Activated T-cell treated with anti-CD3 and anti-CD28 coated beads, Interleukin-2, amount 50 U/mL, for 1 hour (primary cell): Measurements from ENCODE around the gene ITPRIPL1.
A peak's percentile ranks its signal among the peaks of the same experiment; 100 is the strongest.
"Not testable (repeated sequence)": the region's sequence is repeated elsewhere in the genome, so short reads cannot be mapped to it uniquely, and the experiment has no call there.

Experiments used
- DNase-seq: peaks from one replicate; pipeline ENCODE4 v3.0.0-alpha.2; 2020

The ITPRIPL1 gene, protein sequence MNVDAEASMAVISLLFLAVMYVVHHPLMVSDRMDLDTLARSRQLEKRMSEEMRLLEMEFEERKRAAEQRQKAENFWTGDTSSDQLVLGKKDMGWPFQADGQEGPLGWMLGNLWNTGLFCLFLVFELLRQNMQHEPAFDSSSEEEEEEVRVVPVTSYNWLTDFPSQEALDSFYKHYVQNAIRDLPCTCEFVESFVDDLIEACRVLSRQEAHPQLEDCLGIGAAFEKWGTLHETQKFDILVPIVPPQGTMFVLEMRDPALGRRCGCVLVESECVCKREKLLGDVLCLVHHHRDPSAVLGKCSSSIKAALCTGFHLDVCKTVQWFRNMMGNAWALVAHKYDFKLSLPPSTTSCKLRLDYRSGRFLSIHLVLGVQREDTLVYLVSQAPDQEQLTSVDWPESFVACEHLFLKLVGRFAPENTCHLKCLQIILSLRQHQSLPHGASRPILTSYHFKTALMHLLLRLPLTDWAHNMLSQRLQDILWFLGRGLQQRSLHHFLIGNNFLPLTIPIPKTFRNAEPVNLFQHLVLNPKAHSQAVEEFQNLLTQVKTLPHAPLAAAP

DNA sequence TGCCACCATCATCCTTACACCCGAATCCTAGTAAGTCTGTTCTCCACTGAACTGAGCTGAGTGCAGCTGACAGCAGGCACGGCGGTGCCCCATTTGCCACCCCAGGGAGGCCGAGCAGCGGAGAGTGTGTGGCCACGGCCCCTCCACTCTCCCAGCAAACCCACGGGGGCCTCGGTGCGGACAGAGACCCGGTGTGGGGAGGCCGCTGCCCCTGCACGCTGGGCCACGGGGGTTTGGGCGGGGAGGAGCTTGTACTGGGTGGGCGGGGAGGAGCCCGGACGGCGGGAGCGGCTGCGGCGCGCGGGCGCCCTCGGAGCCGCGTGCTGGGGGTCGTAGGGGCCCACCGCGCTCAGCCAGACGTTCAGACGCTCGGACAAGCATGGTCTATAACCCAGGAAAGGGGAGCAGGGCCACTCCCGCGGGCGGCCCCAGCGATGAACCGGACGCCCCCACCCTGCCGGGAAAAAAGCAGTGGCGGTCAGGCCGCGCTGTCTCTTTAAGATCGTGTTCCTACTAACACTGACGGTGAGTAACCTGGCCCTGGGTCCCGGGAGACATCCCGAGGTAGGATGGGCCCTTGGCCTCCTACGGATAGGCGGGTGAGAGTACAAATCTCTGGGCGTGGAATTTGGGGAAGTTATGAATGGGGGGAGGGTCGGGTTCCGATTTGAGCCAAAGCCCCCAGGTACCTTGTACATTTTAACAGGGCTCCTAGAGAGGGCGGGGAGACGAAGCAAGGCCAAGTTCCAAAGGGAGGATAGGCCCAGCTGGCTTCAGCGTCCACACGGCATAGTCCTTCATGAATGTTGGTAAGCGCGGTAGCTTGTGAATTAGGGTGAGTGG, at the start of gene ITPRIPL1:
Gene ITPRIPL1, plus strand, starts transcription at position 277 of the 843 bp plus-strand sequence. Its CDS starts 523 bp downstream, at position 800.
- DNase-seq = peak; percentile 48

GRCh38 chr2:96276787-96277499, 48.2 kb upstream of the ITPRIPL1 start:
- no peak for DNase-seq

DNA sequence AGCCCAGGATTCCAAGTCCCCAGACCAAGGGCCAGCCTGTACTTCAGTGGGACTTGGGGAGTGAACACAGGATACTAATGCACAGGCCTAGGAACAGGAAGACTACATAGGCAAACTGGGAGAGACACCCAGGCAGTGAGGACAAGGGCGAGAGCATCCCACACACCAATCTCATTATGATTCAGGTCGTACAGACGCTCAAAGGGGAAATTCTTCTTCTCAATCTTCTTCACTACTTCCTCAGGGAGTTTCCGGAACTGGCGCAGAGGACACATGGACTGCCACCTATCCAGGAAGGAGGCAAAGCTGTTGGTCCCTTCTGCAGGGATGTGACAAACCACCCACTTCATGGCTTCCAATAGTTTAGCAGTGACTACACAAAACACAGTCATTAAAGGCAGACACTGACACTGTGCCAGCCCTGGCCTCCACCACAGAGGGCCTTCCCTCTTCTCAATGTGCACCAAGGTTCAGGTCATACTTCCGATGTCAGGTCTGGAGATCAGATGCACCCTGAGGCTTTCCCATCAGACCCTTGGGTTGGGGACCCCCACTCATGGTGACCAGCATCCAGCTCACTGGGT, 37.8 kb upstream of the ITPRIPL1 start:
- no peak for DNase-seq

DNA sequence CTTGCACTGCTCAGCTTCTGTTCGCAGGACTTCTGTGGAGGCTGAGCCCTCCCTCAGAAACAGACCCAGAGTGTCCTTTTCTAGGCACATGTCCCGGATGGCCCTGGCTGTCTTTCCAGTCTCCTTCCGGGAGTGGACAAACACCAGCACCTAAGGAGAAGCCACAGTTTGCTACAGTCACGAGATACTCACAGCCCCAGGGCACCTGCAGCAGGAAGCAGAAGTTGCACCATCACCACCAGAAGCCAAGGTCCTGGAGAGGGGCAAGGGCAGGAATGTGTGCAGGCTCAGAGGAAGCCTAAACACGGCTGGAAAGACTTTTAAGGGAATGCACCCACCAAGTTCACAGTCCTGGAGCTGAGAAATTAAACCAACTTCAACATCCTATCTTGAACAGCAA, 33.4 kb upstream of the ITPRIPL1 start:
- DNase-seq = no peak

DNA sequence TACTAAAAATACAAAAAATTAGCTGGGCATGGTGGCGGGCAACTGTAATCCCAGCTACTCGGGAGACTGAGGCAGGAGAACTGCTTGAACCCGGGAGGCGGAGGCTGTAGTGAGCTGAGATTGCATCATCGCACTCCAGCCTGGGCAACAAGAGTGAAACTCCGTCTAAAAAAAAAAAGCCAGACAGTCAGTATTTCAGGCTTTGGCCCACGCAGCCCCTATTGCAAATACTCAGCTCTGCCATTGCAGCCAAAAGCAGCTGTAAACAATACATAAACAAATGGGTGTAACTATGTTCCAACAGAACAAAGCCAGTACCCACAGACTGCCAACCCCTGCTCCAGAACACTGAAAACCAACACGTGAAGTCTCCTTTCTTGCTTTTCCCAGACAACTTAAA, 30.8 kb upstream of the ITPRIPL1 start:
- not testable (repeated sequence) for DNase-seq

- no peak for DNase-seq
These were observed 28.2 kb upstream of the ITPRIPL1 start for GRCh38 chr2:96296925-96297324.

DNA sequence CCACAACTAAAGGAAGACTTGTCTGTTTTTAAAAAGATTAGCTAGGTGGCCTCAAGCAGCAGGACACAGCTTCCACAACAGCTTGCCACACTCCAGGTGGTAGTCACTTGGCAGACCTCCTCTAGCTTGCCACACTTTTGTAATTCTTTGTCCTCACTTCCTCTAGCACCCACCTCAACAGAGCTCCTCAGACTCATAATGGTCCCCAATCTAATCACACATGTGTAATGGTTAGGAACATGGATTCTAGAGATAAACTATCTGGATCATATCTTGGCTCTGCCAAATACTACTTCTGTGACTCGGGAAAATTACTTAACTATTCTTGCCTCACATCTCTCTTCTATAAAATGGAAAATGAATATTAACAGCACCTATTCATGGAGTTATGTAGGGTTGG, 23.3 kb upstream of the ITPRIPL1 start:
- no peak for DNase-seq

DNA sequence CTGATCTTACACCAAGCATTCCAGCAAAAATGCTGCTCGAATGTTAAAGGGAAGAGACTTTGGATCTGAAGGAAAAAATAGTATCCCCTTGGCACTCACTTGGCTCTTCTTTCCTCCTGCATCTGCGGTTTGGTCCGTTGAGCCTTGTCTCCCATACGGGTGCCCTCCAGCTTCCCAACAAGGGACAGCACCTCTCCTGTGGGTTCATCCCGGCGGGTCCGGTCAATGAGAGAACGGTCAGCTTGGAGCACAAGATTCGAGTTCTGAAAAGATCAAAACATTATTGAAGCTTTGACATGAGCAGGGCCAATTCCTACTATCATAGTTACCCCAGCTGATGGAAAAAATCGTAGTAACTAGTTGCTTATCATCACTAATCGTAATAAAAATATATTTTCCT, 20.5 kb upstream of the ITPRIPL1 start:
- DNase-seq = no peak

- peak; percentile 92 for DNase-seq
These were observed 19.8 kb upstream of the ITPRIPL1 start, which contains the start of gene SNRNP200 for GRCh38 chr2:96305091-96305978. TSS of gene SNRNP200 (minus strand) at chr2:96305546. CDS start at chr2:96305437, 109 bp downstream.

- DNase-seq = no peak
These were observed 19.2 kb upstream of the ITPRIPL1 start for GRCh38 chr2:96305979-96306308.

DNA sequence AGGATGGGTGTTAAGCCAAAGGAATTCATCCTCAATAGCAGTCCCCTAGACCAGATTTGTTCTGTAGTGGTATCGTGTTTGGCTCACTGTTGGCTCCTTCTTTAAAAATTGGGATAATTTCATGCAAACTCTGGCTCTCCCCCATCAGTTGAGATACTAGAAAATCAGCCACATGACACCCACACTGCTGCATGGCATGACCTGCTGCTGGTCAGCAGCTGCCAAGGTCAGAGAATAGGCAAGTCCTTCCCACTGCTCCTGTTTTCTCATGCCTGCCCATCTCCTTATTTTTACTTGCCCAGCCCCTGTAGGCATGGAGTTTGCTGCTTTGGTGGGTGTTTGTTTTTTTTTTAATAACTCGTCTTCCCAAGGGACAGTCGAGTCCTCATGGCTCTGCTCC, 18.7 kb upstream of the ITPRIPL1 start:
- DNase-seq = peak; percentile 15

- DNase-seq = no peak
These were observed 16.9 kb upstream of the ITPRIPL1 start for GRCh38 chr2:96308248-96308647.

- DNase-seq = no peak
These were observed 10.1 kb upstream of the ITPRIPL1 start for GRCh38 chr2:96315005-96315399.

- DNase-seq = peak; percentile 30
These were observed 9.6 kb upstream of the ITPRIPL1 start for GRCh38 chr2:96315400-96316071.

GRCh38 chr2:96316999-96317398, 8.1 kb upstream of the ITPRIPL1 start:
- DNase-seq = no peak

GRCh38 chr2:96317584-96317997, 7.5 kb upstream of the ITPRIPL1 start:
- no peak for DNase-seq

- DNase-seq = no peak
These were observed 6.4 kb upstream of the ITPRIPL1 start for GRCh38 chr2:96318723-96319122.

- no peak for DNase-seq
These were observed 5.7 kb upstream of the ITPRIPL1 start for GRCh38 chr2:96319396-96319795.

- DNase-seq = no peak
These were observed 4.8 kb upstream of the ITPRIPL1 start for GRCh38 chr2:96320326-96320725.

DNA sequence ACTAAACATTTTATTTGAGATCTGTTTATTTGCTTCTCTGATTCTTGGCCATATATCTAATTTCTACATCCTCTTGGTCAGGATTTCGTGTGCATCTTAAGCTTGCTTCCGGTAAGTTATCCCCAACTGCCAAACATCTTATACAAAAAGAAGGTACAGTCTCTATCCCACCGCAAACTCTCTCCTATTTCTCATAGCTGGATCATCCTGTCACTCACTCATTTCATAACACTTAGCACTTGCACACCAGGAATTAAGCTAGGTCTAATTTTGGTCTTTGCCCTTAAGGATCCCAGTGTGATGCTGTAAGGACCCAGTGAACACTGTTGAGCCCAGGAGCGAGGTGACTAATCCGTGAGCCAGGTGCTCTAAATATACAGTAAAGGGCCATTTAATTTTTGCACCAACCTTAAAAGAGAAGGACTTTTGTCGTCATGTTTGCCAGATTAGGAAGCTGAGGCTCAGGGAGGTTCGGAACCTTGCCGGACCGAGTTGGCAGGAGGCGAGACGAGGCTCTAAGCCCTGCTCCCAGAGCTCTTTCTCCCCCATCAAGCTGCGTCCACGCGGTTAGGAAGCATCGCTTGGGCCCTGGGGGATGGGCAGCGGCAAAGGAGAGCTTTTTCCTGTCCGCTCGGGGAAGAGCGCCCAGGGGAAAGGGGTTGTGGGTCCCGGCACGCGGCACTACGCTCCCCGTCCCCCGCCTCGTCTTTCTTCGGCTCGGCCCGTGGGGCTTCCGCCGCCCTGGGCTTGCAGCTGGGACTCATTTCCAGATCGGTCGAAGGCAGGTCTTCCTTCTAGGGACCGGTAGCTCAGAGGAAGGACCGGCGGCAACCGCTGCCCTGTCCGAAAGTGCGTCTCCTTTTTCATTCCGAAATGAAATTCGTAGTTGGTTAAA, 4.1 kb upstream of the ITPRIPL1 start:
- DNase-seq = peak; percentile 32
